MCF 10A (cell line): Measurements from ENCODE around the gene ARHGAP33. TPM values are rescaled to one million over a fixed set of nuclear protein-coding genes. Genes with fewer than 3 reads are reported as not detected.

Source experiments
- BruUV-seq: library from RNA; stranded (reverse); fragments of 400-500 nt; replicated peaks from 2 replicates; lab custom pipeline; 2021; lab: Mats Ljungman, UMichigan
- CTCF ChIA-PET: fragments of 300-600 bp; sonication (Branson Sonifier 250); formaldehyde crosslinking; extraction: SDS; loops from one replicate; lab custom pipeline; 2021; ENCODE audit warnings: antibody characterized with exemption, inconsistent platforms; lab: Yijun Ruan, JAX
- POLR2A ChIA-PET: fragments of 300-600, 350-650 bp; sonication (Branson Sonifier 250); formaldehyde crosslinking; extraction: SDS; loops from one replicate; lab custom pipeline; 2020; ENCODE audit warnings: antibody characterized with exemption, inconsistent platforms; lab: Yijun Ruan, JAX
- DNase-seq: peaks from one replicate; pipeline ENCODE4 v3.0.0-alpha.2; 2018; ENCODE audit not compliant: unreplicated experiment
- H3K27ac Mint-ChIP-seq: one replicate; pipeline ENCODE4 v1.8.0; 2022; ENCODE audit warnings: mild to moderate bottlenecking, low read depth, mixed read lengths; ENCODE audit not compliant: unreplicated experiment
- H3K27me3 Mint-ChIP-seq: one replicate; pipeline ENCODE4 v1.8.0; 2022; ENCODE audit warnings: mixed read lengths; ENCODE audit not compliant: insufficient read depth, unreplicated experiment
- H3K36me3 Mint-ChIP-seq: one replicate; pipeline ENCODE4 v1.8.0; 2022; ENCODE audit warnings: mild to moderate bottlenecking, moderate library complexity, mixed read lengths; ENCODE audit not compliant: insufficient read depth, unreplicated experiment
- H3K4me1 Mint-ChIP-seq: one replicate; pipeline ENCODE4 v1.8.0; 2022; ENCODE audit warnings: mixed read lengths; ENCODE audit not compliant: insufficient read depth, unreplicated experiment
- H3K4me3 Mint-ChIP-seq: one replicate; pipeline ENCODE4 v1.8.0; 2022; ENCODE audit warnings: mild to moderate bottlenecking, moderate library complexity, mixed read lengths; ENCODE audit not compliant: unreplicated experiment
- H3K9me3 Mint-ChIP-seq: one replicate; pipeline ENCODE4 v1.8.0; 2022; ENCODE audit warnings: mixed read lengths; ENCODE audit not compliant: unreplicated experiment
- intact Hi-C: fragments of 100-400 bp; cut with micrococcal nuclease; formaldehyde crosslinking; loops from 2 replicates; pipeline ENCODE4 v1.14.1; 2022
- total RNA-seq: library from RNA; stranded (reverse); gene quantifications from 2 replicates; pipeline ENCODE4 v1.2.3, GENCODE V29; 2022
- TF ChIP-seq, protein P1 (sequence below): fragments of 200-600 bp; IDR thresholded peaks from one replicate; pipeline ENCODE4 v1.8.0; 2022; ENCODE audit warnings: antibody characterized with exemption, mild to moderate bottlenecking; ENCODE audit not compliant: unreplicated experiment

Gene ARHGAP33
- total RNA-seq, 1 experiment from 2014 or later, result 5.4 TPM

- TF ChIP-seq, protein P1, sequence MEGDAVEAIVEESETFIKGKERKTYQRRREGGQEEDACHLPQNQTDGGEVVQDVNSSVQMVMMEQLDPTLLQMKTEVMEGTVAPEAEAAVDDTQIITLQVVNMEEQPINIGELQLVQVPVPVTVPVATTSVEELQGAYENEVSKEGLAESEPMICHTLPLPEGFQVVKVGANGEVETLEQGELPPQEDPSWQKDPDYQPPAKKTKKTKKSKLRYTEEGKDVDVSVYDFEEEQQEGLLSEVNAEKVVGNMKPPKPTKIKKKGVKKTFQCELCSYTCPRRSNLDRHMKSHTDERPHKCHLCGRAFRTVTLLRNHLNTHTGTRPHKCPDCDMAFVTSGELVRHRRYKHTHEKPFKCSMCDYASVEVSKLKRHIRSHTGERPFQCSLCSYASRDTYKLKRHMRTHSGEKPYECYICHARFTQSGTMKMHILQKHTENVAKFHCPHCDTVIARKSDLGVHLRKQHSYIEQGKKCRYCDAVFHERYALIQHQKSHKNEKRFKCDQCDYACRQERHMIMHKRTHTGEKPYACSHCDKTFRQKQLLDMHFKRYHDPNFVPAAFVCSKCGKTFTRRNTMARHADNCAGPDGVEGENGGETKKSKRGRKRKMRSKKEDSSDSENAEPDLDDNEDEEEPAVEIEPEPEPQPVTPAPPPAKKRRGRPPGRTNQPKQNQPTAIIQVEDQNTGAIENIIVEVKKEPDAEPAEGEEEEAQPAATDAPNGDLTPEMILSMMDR, result no peak
- peaks cover 20% of the 10 kb centered on the region for H3K4me1 Mint-ChIP-seq
- H3K4me3 Mint-ChIP-seq, result peak overlapping the region; percentile 99
- ChIA-PET POLR2A (interaction anchor here (0.7 to 3.1 kb wide), 3 partner anchors 12 to 100 kb away, joined by 3 to 12 read pairs (median 5); no protein-coding TSS in a partner anchor), CTCF (interaction anchor here (0.7 to 0.9 kb wide), 3 partner anchors 188 to 196 kb away, joined by 3 read pairs; no protein-coding TSS in a partner anchor)
- H3K9me3 Mint-ChIP-seq, result no peaks in the 10 kb centered on the region
- H3K36me3 Mint-ChIP-seq, result peaks cover 31% of the 10 kb centered on the region
- H3K27ac Mint-ChIP-seq, result no peak overlapping the region
- no TSS peak for BruUV-seq
- intact Hi-C loops, result no loop called here
- H3K27me3 Mint-ChIP-seq, result no peaks in the 10 kb centered on the region
- no peak for DNase-seq
These were observed 31.5 kb upstream of the ARHGAP33 start for GRCh38 chr19:35743640-35744429.

GRCh38 chr19:35744430-35745327, 30.7 kb upstream of the ARHGAP33 start:
- peaks cover 31% of the 10 kb centered on the region for H3K36me3 Mint-ChIP-seq
- H3K4me1 Mint-ChIP-seq, result peaks cover 28% of the 10 kb centered on the region
- DNase-seq, result peak; percentile 97
- H3K9me3 Mint-ChIP-seq, result no peaks in the 10 kb centered on the region
- TSS peak; percentile 71 for BruUV-seq
- H3K27me3 Mint-ChIP-seq, result no peaks in the 10 kb centered on the region
- peak overlapping the region; percentile 100 for H3K27ac Mint-ChIP-seq
- H3K4me3 Mint-ChIP-seq, result peak overlapping the region; percentile 99
- ChIA-PET CTCF (interaction anchor here (0.7 to 1.1 kb wide), 4 partner anchors 26 to 197 kb away, joined by 3 to 7 read pairs (median 3); no protein-coding TSS in a partner anchor), POLR2A (interaction anchor here (0.6 to 3.1 kb wide), 14 partner anchors 8 to 470 kb away, joined by 3 to 12 read pairs (median 3); partner anchors contain the start of genes ALKBH6, COX6B1, NFKBID and POLR2I)
- intact Hi-C loops, result loop anchor here (1.0 kb wide), 1 partner anchor 27 kb away; no protein-coding TSS in a partner anchor
- TF ChIP-seq, protein P1, result no peak

DNA sequence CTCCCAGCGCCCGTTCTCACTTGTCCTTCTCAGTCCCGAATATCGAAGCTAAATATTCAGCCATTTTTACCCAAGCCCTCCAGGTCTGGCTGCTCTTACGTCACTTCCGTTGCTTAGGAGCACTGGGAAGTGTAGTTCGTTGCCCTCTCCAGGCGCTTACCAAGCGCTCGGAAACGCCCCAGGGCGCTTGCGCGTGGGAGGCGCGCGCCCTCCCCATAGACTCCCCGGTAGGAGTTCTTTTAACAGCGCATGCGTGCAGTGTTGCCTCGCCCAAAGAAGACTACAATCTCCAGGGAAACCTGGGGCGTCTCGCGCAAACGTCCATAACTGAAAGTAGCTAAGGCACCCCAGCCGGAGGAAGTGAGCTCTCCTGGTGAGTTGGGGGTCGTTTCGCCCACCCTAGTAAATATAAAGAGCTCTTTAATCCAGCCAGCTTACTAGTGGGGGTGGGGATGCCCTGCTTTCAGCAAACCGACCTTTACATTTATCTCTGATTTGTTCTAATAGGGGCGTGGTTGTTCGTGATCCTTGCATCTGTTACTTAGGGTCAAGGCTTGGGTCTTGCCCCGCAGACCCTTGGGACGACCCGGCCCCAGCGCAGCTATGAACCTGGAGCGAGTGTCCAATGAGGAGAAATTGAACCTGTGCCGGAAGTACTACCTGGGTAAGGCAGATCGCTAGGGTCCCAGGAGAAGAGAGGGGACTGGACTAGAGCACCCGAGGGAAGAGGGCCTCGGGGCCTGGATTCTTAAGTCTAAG, 29.9 kb upstream of the ARHGAP33 start, which contains the start of the genes PSENEN and U2AF1L4:
Gene PSENEN (plus strand): TSS at position 324 of the 759 bp plus-strand sequence. CDS start 280 bp downstream, at position 604.
Gene U2AF1L4 (minus strand): TSS at position 91 of the 759 bp plus-strand sequence. CDS start 27 bp downstream, at position 64.
- TSS peak; percentile 61 for BruUV-seq
- peak within 1 kb of the TSS; percentile 99 for H3K4me3 Mint-ChIP-seq
- TF ChIP-seq, protein P1, result no peak
- peak; percentile 100 for DNase-seq
- H3K4me1 Mint-ChIP-seq, result peaks cover 32% of the 10 kb centered on the region
- POLR2A ChIA-PET, result interaction anchor here (0.6 to 3.1 kb wide), 15 partner anchors 8 to 469 kb away, joined by 3 to 12 read pairs (median 3); partner anchors contain the start of genes ALKBH6, COX6B1, NFKBID and POLR2I
- peaks cover 31% of the 10 kb centered on the region for H3K36me3 Mint-ChIP-seq
- no peaks in the 10 kb centered on the region for H3K27me3 Mint-ChIP-seq
- H3K27ac Mint-ChIP-seq, result peak within 1 kb of the TSS; percentile 100
- intact Hi-C loops, result loop anchor here (1.0 kb wide), 1 partner anchor 28 kb away; no protein-coding TSS in a partner anchor
- CTCF ChIA-PET, result interaction anchor here (1.1 kb wide), 1 partner anchor 27 kb away, joined by 7 read pairs; no protein-coding TSS in a partner anchor
- H3K9me3 Mint-ChIP-seq, result no peaks in the 10 kb centered on the region
